HepG2 (cell line): Measurements from ENCODE around the gene MYH9. TPM values are rescaled to one million over a fixed set of nuclear protein-coding genes. Genes with fewer than 3 reads are reported as not detected.
A peak's percentile ranks its signal among the peaks of the same experiment; 100 is the strongest.

Experiments
- GMEB1 ChIP-seq: sonication (generic); formaldehyde crosslinking; IDR thresholded peaks from 2 replicates; pipeline ENCODE4 v1.5.1; 2020; ENCODE audit warnings: missing genetic modification reagents, mild to moderate bottlenecking, borderline replicate concordance
- HNRNPL ChIP-seq: fragments of 200-400 bp; formaldehyde crosslinking; IDR thresholded peaks from 2 replicates; pipeline ENCODE4 v1.6.1; 2017; ENCODE audit warnings: mild to moderate bottlenecking, low read depth, low read length
- ISL2 ChIP-seq: sonication (generic); formaldehyde crosslinking; IDR thresholded peaks from 2 replicates; pipeline ENCODE4 v1.5.0; 2020; ENCODE audit warnings: missing genetic modification reagents
- LRRFIP1 ChIP-seq: sonication (generic); formaldehyde crosslinking; conservative IDR thresholded peaks from 2 replicates; pipeline ENCODE4 v1.4.0; 2020; ENCODE audit warnings: missing genetic modification reagents
- MED8 ChIP-seq: sonication (generic); formaldehyde crosslinking; IDR thresholded peaks from 2 replicates; pipeline ENCODE4 v1.8.1; 2023; ENCODE audit warnings: mild to moderate bottlenecking, missing genetic modification reagents; ENCODE audit not compliant: insufficient replicate concordance
- PRDM4 ChIP-seq: sonication (generic); formaldehyde crosslinking; IDR thresholded peaks from 2 replicates; pipeline ENCODE4 v1.9.0; 2021; ENCODE audit warnings: missing genetic modification reagents, borderline replicate concordance
- RNF219 ChIP-seq: sonication (generic); formaldehyde crosslinking; IDR thresholded peaks from 2 replicates; pipeline ENCODE4 v1.5.0; 2020; ENCODE audit warnings: mild to moderate bottlenecking, missing genetic modification reagents
- SP140L ChIP-seq: sonication (generic); formaldehyde crosslinking; IDR thresholded peaks from 2 replicates; pipeline ENCODE4 v1.4.0; 2020; ENCODE audit warnings: missing genetic modification reagents, borderline replicate concordance
- TCF7 ChIP-seq: sonication (generic); IDR thresholded peaks from 2 replicates; pipeline ENCODE4 v1.6.1; 2016; ENCODE audit warnings: antibody characterized with exemption, low read depth
- ZNF205 ChIP-seq: IDR thresholded peaks from 2 replicates; pipeline ENCODE4 v1.6.1; 2018; ENCODE audit warnings: missing biosample characterization, missing genetic modification reagents
- ZNF234 ChIP-seq: sonication (generic); formaldehyde crosslinking; conservative IDR thresholded peaks from 2 replicates; pipeline ENCODE4 v1.5.1; 2020; ENCODE audit warnings: mild to moderate bottlenecking, missing genetic modification reagents
- ZNF512 ChIP-seq: sonication (generic); formaldehyde crosslinking; IDR thresholded peaks from 2 replicates; pipeline ENCODE4 v1.4.0; 2020; ENCODE audit warnings: mild to moderate bottlenecking, missing genetic modification reagents
- ZNF550 ChIP-seq: sonication (generic); formaldehyde crosslinking; IDR thresholded peaks from 2 replicates; pipeline ENCODE4 v1.4.0; 2020; ENCODE audit warnings: mild to moderate bottlenecking, missing genetic modification reagents, borderline replicate concordance
- ZNF629 ChIP-seq: sonication (generic); formaldehyde crosslinking; conservative IDR thresholded peaks from 2 replicates; pipeline ENCODE4 v1.5.0; 2020; ENCODE audit warnings: missing genetic modification reagents
- ZNF691 ChIP-seq: sonication (generic); formaldehyde crosslinking; IDR thresholded peaks from 2 replicates; pipeline ENCODE4 v1.4.0; 2020; ENCODE audit warnings: missing genetic modification reagents, low read depth, mild to moderate bottlenecking, borderline replicate concordance
- polyA plus RNA-seq, 8 experiments: library from polyadenylated mRNA; depleted of rRNA in 3 of 8; stranded (reverse) in 7 of 8; unstranded in 1 of 8; fragments of >200 nt; fragmentation: Illumina TruSeq in 4 of 8; extraction: Trizol in 4 of 8; gene quantifications; 2 replicates each; pipeline versions ENCODE4 v1.2.1 to v1.2.3, GENCODE V29; 2011 to 2016; ENCODE audit warnings: low read depth in 4 of 8, missing spikeins in 1 of 8, mixed read lengths in 1 of 8; ENCODE audit not compliant: insufficient read depth in 1 of 8
- total RNA-seq, 5 experiments: library from RNA; depleted of rRNA; stranded (reverse); fragments of >200 nt; fragmentation: Illumina TruSeq; extraction: Trizol; gene quantifications; 2 replicates each; pipeline ENCODE4 v1.2.3, GENCODE V29; 2016; ENCODE audit warnings: low read depth in 1 of 5

MYH9 gene
- total and polyA plus RNA-seq, 2 of the 13 experiments (the other 11 are each of a cell fraction or from before 2014, with no cell fraction given), result 50.7 to 98.5 TPM

- TF ChIP-seq ZNF512 (CRISPR knock-in tag) (peak; percentile 95), ZNF691 (CRISPR knock-in tag) (no peak), ISL2 (peak; percentile 71; the same call in 1 of the 2 replicates), ZNF550 (CRISPR knock-in tag) (no peak), RNF219 (CRISPR knock-in tag) (no peak), SP140L (no peak), ZNF234 (no peak), HNRNPL (peak; percentile 85), PRDM4 (no peak), MED8 (CRISPR knock-in tag) (peak; percentile 63), TCF7 (peak; percentile 70), ZNF629 (0 out of 2 replicates have a peak, but pooled peaks have one; percentile 27), ZNF205 (peak; percentile 71), GMEB1 (CRISPR knock-in tag) (peak; percentile 30; the same call in 1 of the 2 replicates), LRRFIP1 (CRISPR knock-in tag) (no peak)
These were observed 45.8 kb upstream of the MYH9 start (continued) for GRCh38 chr22:36433318-36434231.
